Ovary (tissue), 9 donors: ENCODE measurements around the gene RNF151. TPM values are rescaled to one million over a fixed set of nuclear protein-coding genes. Genes with fewer than 3 reads are reported as not detected.

Experiments used
- DNase-seq, 5 donors: peaks; one replicate each; pipeline ENCODE4 v3.0.0-alpha.2; 2019 to 2020
- H3K27ac ChIP-seq, 2 donors: fragments of 200-600 bp; one replicate each; pipeline versions ENCODE4 v1.5.1 to v1.8.0; 2019 to 2022
- H3K27me3 ChIP-seq: fragments of 200-600 bp; one replicate; pipeline ENCODE4 v1.8.0; 2022
- H3K36me3 ChIP-seq: fragments of 200-600 bp; sonication (generic); one replicate; pipeline ENCODE4 v1.5.1; 2019
- H3K4me1 ChIP-seq: one replicate; pipeline ENCODE4 v1.8.1; 2013; ENCODE audit warnings: mild to moderate bottlenecking, moderate library complexity; ENCODE audit not compliant: insufficient read depth
- H3K4me3 ChIP-seq: fragments of 200-600 bp; sonication (generic); one replicate; pipeline ENCODE4 v1.5.1; 2017
- H3K9me3 ChIP-seq, 2 donors: fragments of 200-600 bp in 1 of 2; sonication (generic) in 1 of 2; one replicate each; pipeline versions ENCODE4 v1.5.1 to v1.8.1; 2013 to 2019; ENCODE audit warnings: mild to moderate bottlenecking in 1 of 2, moderate library complexity in 1 of 2
- CTCF ChIP-seq, 3 donors: fragments of 450-650 bp in 2 of 3; fragments of 200-600 bp in 1 of 3; IDR thresholded peaks; one replicate each; pipeline versions ENCODE4 v1.5.1 to v1.8.0; 2016 to 2022; ENCODE audit warnings: antibody characterized with exemption in 3 of 3, mild to moderate bottlenecking in 1 of 3
- EP300 ChIP-seq: sonication (generic); formaldehyde crosslinking; IDR thresholded peaks from one replicate; pipeline ENCODE4 v1.6.1; 2017; ENCODE audit warnings: antibody characterized with exemption
- POLR2A ChIP-seq: fragments of 450-650 bp; IDR thresholded peaks from one replicate; pipeline ENCODE4 v1.6.1; 2017; ENCODE audit warnings: antibody characterized with exemption, mild to moderate bottlenecking, moderate library complexity
- WGBS, 3 donors: extraction: QIAGEN DNeasy Blood & Tissue Kit in 1 of 3; methylation state at CpG; one replicate each; pipeline versions ENCODE4 v1.1.5 to v1.1.7; 2013 to 2017; 5-methylcytosine and 5-hydroxymethylcytosine counted together
- intact Hi-C, 4 donors: fragments of 100-400 bp; cut with DNase I; formaldehyde crosslinking; loops; one replicate each; pipeline versions ENCODE4 v1.11.0 to v1.15.1; 2022 to 2023
- polyA plus RNA-seq, 2 donors: library from polyadenylated mRNA; stranded (reverse); fragments of 200-250 nt in 1 of 2; fragments of 350-450 nt in 1 of 2; fragmentation: Illumina TruSeq in 1 of 2; extraction: RNeasy Lipid Tissue Mini Kit (QIAGEN cat#74804) in 1 of 2; gene quantifications; one replicate each; pipeline ENCODE4 v1.2.3, GENCODE V29; 2013 to 2014
- total RNA-seq, 7 donors: library from RNA; depleted of rRNA in 2 of 7; stranded (reverse); fragments of >200 nt in 2 of 7; fragmentation: NEBNext Ultra II Directional in 3 of 7; extraction: Animal tissue kit (Norgen Biotek cat#: 25700) in 3 of 7; gene quantifications; one replicate each; pipeline versions ENCODE4 v1.1.0 to v1.2.4, GENCODE V29; 2016 to 2023
- donor health status: DM: no; HTN: no; CAD: no; lungs with moderate emphysema.
- donor health status: DM: no; HTN: no; CAD: no.
- donor health status: Bipolar disorder and iron deficiency.
- donor health status: DM: yes; HTN: yes; CAD: no.
- donor health status: DM: no; HTN: no; CAD: no.
- donor health status: DM: yes; HTN: yes; CAD: no.

Gene RNF151
- total and polyA plus RNA-seq, 9 donors = 0.32 TPM; not detected in 8

DNA sequence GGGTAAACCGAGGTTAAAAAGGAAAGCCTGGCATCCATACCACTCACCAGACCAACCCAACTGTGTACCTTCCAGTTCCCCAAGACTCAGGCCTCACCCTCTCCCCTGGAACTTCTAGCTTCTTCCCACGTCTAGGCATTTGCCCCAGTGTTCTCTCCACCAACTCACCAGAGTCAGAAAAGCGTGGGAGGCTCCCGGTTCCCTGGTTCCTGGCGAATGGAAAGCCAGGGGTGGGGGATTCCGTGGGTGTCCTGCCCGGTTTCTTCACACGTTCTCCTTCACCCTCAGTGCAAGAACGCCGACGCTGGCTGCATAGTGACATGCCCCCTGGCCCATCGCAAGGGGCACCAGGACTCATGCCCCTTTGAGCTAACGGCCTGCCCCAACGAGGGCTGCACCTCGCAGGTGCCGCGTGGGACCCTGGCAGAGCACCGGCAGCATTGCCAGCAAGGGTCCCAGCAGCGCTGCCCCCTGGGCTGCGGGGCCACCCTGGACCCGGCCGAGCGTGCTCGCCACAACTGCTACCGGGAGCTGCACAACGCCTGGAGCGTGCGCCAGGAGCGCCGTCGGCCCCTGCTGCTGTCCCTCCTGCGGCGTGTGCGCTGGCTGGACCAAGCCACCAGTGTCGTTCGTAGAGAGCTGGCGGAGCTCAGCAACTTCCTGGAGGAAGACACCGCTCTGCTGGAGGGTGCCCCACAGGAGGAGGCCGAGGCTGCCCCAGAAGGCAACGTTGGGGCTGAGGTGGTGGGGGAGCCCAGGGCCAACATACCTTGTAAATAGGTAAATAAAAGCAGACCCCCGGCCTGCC is 1.7 kb downstream of the RNF151 start:
- H3K27ac ChIP-seq = no peak overlapping the region
- no peak for TF ChIP-seq CTCF (IDR thresholded peaks at IDR 0.05)
- TF ChIP-seq EP300 = no peak
- TF ChIP-seq POLR2A = no peak
- peaks cover 19% of the 10 kb centered on the region for H3K4me1 ChIP-seq
- 81 to 87% (median 84%) methylated on average over 36 to 41 of the region's 41 CpGs for WGBS, 3 donors
- no peaks in the 10 kb centered on the region for H3K36me3 ChIP-seq
- intact Hi-C loops = loop anchor here in 1 of 4 donors (10.0 kb wide), 1 partner anchor 1334 kb away; the partner anchor contains the start of genes METTL26 and WFIKKN1
- H3K4me3 ChIP-seq = no peak overlapping the region
- no peaks in the 10 kb centered on the region for H3K9me3 ChIP-seq
- no peaks in the 10 kb centered on the region for H3K27me3 ChIP-seq
- no peak for DNase-seq

DNA sequence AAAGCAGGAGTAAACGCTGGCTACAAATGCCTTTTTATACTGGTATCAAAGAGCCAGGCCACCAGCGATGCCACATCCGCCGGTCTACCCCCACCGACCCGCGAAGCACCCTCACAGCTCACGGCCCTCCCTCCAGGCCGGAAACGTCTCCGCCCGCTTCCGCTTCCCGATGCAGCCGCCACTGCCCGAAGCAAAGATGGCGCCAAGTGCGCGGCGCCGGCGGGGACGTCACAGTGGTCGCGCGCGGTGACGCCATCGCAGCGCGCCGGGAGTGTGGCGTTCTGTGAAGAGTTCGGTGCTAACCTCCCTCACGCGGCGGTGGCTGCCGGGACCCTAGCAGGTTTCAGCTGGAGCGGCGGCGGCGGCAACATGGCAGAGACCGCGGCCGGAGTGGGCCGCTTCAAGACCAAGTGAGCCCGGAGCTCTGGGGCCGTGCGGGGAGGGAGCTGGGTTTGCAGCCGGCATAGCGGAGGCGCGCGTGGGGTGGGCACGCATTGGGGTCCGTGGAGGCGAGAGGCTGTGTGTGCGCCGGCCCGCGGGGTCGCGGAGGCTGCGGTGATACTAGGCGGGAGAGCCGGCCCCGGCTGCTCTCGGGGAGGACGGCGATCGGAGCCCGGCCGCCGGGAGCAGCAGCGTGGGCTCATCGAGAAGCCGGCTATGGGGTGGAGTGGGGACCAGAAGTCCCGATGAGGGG is 5.3 kb downstream of the RNF151 start, which contains the start of gene TBL3:
Gene TBL3, plus strand, starts transcription at position 258 of the 694 bp plus-strand sequence. Its CDS starts 112 bp downstream, at position 370.
- Histone ChIP-seq H3K36me3 (no peaks in the 10 kb centered on the region), H3K27me3 (no peaks in the 10 kb centered on the region), H3K4me1 (peaks cover 10% of the 10 kb centered on the region), H3K9me3 (no peaks in the 10 kb centered on the region), H3K4me3 (peak within 1 kb of the TSS; percentile 100), H3K27ac (peak within 1 kb of the TSS; percentile 63 to 83)
- no peak for TF ChIP-seq EP300
- peak in 1 of 3 donors; percentile 40 for TF ChIP-seq CTCF (IDR thresholded peaks at IDR 0.05)
- TF ChIP-seq POLR2A = peak; percentile 95
- DNase-seq = peak; percentile 90 to 96 (median 93)
- intact Hi-C loops = no loop called here
- WGBS, 3 donors = 0 to 1% (median 0%) methylated on average over 65 to 78 of the region's 78 CpGs

DNA sequence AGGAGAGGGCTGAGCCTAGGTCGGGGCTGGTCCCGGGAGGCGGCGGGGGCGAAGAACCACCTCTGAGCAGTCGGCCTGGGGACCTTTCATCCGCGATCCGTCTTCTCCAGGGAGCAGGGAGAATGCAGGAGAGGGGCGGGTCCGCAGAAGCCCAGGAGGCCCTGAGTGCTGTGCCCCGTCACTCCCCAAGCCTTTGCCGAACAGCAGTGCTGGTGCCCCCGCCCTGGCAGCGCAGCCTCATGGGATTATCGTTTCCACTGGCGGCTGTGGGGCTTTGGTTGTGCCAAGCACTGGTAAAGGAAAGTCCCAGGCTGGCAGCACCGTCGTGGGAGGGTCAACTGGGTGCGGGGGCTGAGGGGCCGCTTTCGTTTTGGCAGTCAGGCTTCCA is 5.8 kb downstream of the RNF151 start:
- peak in 3 of 5 donors; percentile 39 to 54 (median 49) for DNase-seq
- no peak for TF ChIP-seq EP300
- TF ChIP-seq CTCF (IDR thresholded peaks at IDR 0.05) = no peak
- TF ChIP-seq POLR2A = no peak
- no peaks in the 10 kb centered on the region for H3K27me3 ChIP-seq
- H3K36me3 ChIP-seq = no peaks in the 10 kb centered on the region
- H3K4me1 ChIP-seq = peaks cover 10% of the 10 kb centered on the region
- intact Hi-C loops = no loop called here
- H3K9me3 ChIP-seq = no peaks in the 10 kb centered on the region
- H3K27ac ChIP-seq = peak overlapping the region in 1 of 2 donors; percentile 63
- peak overlapping the region; percentile 100 for H3K4me3 ChIP-seq
- WGBS, 3 donors = 1 to 3% (median 2%) methylated on average over 22 of the region's 22 CpGs

GRCh38 chr16:1973461-1974156 is 7.0 kb downstream of the RNF151 start:
- Histone ChIP-seq H3K9me3 (no peaks in the 10 kb centered on the region), H3K27ac (no peak overlapping the region), H3K27me3 (no peaks in the 10 kb centered on the region), H3K4me1 (peaks cover 10% of the 10 kb centered on the region), H3K36me3 (no peaks in the 10 kb centered on the region), H3K4me3 (no peak overlapping the region)
- intact Hi-C loops = no loop called here
- TF ChIP-seq EP300 = no peak
- no peak for TF ChIP-seq CTCF (IDR thresholded peaks at IDR 0.05)
- no peak for TF ChIP-seq POLR2A
- DNase-seq = peak in 2 of 5 donors; percentile 23 to 35
- 86 to 91% (median 87%) methylated on average over 16 of the region's 16 CpGs for WGBS, 3 donors
